Activated CD8-positive, alpha-beta T cell treated with anti-CD3 and anti-CD28 coated beads for 36 hours (primary cell): ENCODE results near the gene TAGLN2. TPM values are rescaled to one million over a fixed set of nuclear protein-coding genes. Genes with fewer than 3 reads are reported as not detected.

Experiments
- ATAC-seq: fragments of 200-7000 bp; cut with Tn5 transposase; one replicate; pipeline ENCODE4 v1.10.0; 2021; ENCODE audit warnings: mild to moderate bottlenecking, moderate library complexity
- CTCF ChIA-PET: fragments of 350-600 bp; sonication (Branson Sonifier 250); formaldehyde crosslinking; loops from one replicate; lab custom pipeline; 2021; ENCODE audit warnings: antibody characterized with exemption; lab: Charles Lee
- POLR2A ChIA-PET: fragments of 350-600 bp; sonication (Branson Sonifier 250); formaldehyde crosslinking; loops from one replicate; lab custom pipeline; 2021; ENCODE audit warnings: antibody characterized with exemption; lab: Charles Lee
- DNase-seq: peaks from one replicate; pipeline ENCODE4 v3.0.0-alpha.2; 2020
- H3K27ac Mint-ChIP-seq: one replicate; pipeline ENCODE4 v1.8.0; 2021; ENCODE audit warnings: mild to moderate bottlenecking, mixed read lengths
- H3K27me3 Mint-ChIP-seq: one replicate; pipeline ENCODE4 v1.8.0; 2021; ENCODE audit warnings: mixed read lengths
- H3K36me3 Mint-ChIP-seq: one replicate; pipeline ENCODE4 v1.8.0; 2021; ENCODE audit warnings: low read depth, mixed read lengths
- H3K4me1 Mint-ChIP-seq: one replicate; pipeline ENCODE4 v1.8.0; 2021; ENCODE audit warnings: low read depth, mixed read lengths
- H3K4me3 Mint-ChIP-seq: one replicate; pipeline ENCODE4 v1.8.0; 2021; ENCODE audit warnings: mild to moderate bottlenecking, moderate library complexity, mixed read lengths
- H3K9me3 Mint-ChIP-seq: one replicate; pipeline ENCODE4 v1.8.0; 2021; ENCODE audit warnings: mixed read lengths
- intact Hi-C: fragments of 100-400 bp; cut with micrococcal nuclease; formaldehyde crosslinking; loops from one replicate; pipeline ENCODE4 v1.10.0; 2022
- total RNA-seq, 2 experiments: library from RNA; stranded (reverse); gene quantifications; one replicate each; pipeline ENCODE4 v1.2.3, GENCODE V29; 2021
- TF ChIP-seq, protein P1 (sequence below): fragments of 200-600 bp; IDR thresholded peaks from one replicate; pipeline ENCODE4 v1.8.0; 2022; ENCODE audit warnings: antibody characterized with exemption, mild to moderate bottlenecking

The TAGLN2 gene
- total RNA-seq, 2 experiments from 2014 or later: 475 to 482 TPM

DNA sequence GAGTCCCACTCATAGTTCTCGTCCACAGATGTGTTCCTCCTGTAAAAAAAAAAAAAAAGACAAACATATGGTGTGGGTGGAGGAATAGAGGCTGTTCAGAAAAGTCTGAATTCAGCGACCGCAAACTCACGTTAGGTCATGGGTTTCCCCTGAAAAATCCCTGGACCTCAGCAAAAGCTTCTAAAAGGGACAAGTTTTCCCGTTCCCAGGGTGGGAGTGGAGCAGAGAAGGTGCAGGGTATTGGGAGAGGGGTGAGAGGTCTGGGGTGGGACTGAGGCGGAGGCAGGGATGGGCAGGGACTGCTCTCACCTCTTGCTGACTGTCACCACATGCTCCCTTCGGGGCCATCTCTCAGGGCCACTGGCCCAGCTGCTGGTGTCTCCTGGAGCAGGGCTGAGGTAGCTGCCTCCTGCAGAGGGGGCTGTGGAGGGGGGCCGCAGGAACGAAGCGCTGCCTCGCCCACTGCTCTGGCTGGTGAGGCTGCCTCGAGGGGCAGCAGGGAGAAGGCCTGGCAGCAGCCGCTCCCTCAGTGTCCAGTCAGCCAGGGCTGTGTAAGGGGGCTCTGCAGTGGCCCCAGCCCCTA, 2.6 kb upstream of the TAGLN2 start:
- POLR2A ChIA-PET: interaction anchor here (0.7 kb wide), 1 partner anchor 16 kb away, joined by 4 read pairs; no protein-coding TSS in a partner anchor
- DNase-seq (no peak), ATAC-seq (no peak)
- no peak overlapping the region for H3K4me3 Mint-ChIP-seq
- H3K27ac Mint-ChIP-seq: no peak overlapping the region
- TF ChIP-seq, protein P1, sequence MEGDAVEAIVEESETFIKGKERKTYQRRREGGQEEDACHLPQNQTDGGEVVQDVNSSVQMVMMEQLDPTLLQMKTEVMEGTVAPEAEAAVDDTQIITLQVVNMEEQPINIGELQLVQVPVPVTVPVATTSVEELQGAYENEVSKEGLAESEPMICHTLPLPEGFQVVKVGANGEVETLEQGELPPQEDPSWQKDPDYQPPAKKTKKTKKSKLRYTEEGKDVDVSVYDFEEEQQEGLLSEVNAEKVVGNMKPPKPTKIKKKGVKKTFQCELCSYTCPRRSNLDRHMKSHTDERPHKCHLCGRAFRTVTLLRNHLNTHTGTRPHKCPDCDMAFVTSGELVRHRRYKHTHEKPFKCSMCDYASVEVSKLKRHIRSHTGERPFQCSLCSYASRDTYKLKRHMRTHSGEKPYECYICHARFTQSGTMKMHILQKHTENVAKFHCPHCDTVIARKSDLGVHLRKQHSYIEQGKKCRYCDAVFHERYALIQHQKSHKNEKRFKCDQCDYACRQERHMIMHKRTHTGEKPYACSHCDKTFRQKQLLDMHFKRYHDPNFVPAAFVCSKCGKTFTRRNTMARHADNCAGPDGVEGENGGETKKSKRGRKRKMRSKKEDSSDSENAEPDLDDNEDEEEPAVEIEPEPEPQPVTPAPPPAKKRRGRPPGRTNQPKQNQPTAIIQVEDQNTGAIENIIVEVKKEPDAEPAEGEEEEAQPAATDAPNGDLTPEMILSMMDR: no peak
- intact Hi-C loops: no loop called here
- H3K27me3 Mint-ChIP-seq: no peaks in the 10 kb centered on the region
- no peaks in the 10 kb centered on the region for H3K9me3 Mint-ChIP-seq
- peaks cover 15% of the 10 kb centered on the region for H3K36me3 Mint-ChIP-seq
- peaks cover 22% of the 10 kb centered on the region for H3K4me1 Mint-ChIP-seq
- CTCF ChIA-PET: interaction anchor here (1.4 to 21.5 kb wide), 2 partner anchors 18 to 77 kb away, joined by 3 to 374 read pairs; partner anchors contain the start of gene IGSF9

DNA sequence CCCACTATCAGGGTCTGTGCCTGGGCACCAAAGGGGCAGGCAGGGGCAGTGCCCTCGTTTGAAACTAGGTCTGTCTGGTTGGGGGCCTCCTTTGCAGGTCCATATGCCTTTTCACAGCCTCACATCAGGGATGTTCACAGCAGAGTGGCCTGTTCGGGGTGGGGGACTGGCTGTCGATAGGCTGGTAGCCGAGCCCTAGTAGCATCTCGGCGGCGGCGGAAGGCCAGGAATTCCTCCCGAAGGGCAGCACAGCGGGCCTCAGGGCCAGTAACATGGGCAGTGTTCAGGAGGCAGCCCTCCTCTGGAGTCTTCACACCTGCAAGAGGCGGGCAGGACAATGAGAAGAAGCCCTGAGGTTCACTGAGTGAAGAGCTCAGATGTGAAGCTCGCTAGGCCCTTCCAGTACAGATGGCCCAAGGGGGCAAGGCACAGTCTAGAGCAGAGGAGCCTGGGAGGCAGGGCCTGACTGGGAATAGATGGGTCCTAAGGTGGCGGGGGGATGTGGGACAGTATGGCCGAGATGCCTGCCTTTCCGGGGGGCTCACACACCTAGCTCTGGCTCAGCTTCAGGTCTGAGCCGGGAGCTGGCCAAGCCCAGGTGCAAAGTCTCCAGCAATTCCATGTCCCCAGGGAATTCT, 2.0 kb upstream of the TAGLN2 start:
- H3K9me3 Mint-ChIP-seq: no peaks in the 10 kb centered on the region
- DNase-seq (no peak), ATAC-seq (no peak)
- H3K4me1 Mint-ChIP-seq: peaks cover 28% of the 10 kb centered on the region
- ChIA-PET POLR2A (interaction anchor here (0.7 kb wide), 1 partner anchor 15 kb away, joined by 4 read pairs; no protein-coding TSS in a partner anchor), CTCF (interaction anchor here (1.4 to 21.5 kb wide), 2 partner anchors 18 to 78 kb away, joined by 3 to 374 read pairs; partner anchors contain the start of gene IGSF9)
- intact Hi-C loops: no loop called here
- no peak overlapping the region for H3K4me3 Mint-ChIP-seq
- TF ChIP-seq, protein P1: no peak
- peaks cover 20% of the 10 kb centered on the region for H3K36me3 Mint-ChIP-seq
- H3K27me3 Mint-ChIP-seq: no peaks in the 10 kb centered on the region
- no peak overlapping the region for H3K27ac Mint-ChIP-seq

DNA sequence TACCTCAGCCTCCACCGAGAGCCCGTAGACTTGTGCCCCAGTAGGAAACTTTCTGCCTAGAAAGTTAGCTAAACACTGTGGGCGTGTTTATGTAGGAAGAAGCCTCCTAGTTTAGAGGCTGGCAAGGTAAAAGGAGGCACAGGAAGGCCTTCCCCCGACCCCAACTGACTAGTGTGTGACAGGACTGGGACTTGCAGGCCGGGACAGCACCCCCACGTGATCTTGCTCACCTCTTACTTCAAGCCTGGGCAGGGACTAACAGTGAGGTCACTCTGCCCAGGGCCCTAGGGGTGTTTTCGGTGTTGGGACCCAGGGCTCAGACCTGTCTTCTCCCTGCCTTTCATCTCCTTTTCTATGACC, 392 bp upstream of the TAGLN2 start:
- Mint-ChIP-seq H3K27ac (peak overlapping the region; percentile 98), H3K27me3 (no peaks in the 10 kb centered on the region), H3K4me3 (peak overlapping the region; percentile 92), H3K36me3 (peaks cover 35% of the 10 kb centered on the region), H3K4me1 (peaks cover 44% of the 10 kb centered on the region), H3K9me3 (no peaks in the 10 kb centered on the region)
- CTCF ChIA-PET: interaction anchor here (1.2 to 21.5 kb wide), 5 partner anchors 11 to 105 kb away, joined by 3 to 374 read pairs (median 4); no protein-coding TSS in a partner anchor
- DNase-seq (peak; percentile 83), ATAC-seq (peak; percentile 37)
- intact Hi-C loops: no loop called here
- POLR2A ChIA-PET: interaction anchor here (0.9 to 4.7 kb wide), 16 partner anchors 8 to 157 kb away, joined by 3 to 56 read pairs (median 4); partner anchors contain the start of genes DUSP23, PIGM and SLAMF8
- TF ChIP-seq, protein P1: no peak

DNA sequence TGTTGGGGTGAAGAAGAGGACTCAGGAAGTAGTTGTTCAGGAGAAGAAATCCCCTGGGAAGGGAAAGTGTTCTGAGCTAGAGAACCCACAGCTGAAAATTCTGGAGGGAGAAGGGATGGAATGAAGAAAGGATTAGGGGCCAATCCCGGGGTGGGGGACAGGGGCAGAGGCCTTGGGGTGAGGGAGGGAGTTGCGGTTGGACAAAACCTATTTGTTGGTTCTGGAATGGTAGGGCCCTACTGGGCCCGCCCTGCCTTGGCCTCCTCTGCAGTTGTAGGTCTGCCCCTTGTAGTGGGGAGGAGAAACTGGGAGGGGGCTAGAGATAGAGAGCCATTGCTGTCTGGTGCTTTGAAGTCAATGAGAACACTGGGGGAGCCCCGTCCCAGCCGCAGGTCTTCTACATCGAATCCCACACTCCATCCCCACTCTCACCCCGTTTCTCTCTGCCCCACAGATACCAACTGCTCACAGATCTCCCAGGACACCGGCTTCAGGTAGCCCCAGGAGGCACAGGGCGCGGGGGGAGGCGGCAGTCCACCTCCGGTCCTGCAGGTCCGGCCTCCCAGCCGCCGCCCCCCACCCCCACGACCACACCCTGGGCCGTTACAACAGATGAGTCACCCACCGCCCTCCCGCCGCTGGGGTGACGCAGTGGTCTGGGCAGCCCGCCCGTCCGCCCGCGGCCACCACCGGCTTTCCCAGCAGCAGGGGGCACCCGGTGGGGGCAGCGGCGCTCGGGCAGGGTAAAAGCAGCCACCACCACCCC, 1.1 kb downstream of the TAGLN2 start:
- Mint-ChIP-seq H3K27me3 (no peaks in the 10 kb centered on the region), H3K9me3 (no peaks in the 10 kb centered on the region), H3K27ac (peak overlapping the region; percentile 98), H3K4me3 (peak overlapping the region; percentile 92), H3K4me1 (peaks cover 59% of the 10 kb centered on the region), H3K36me3 (peaks cover 50% of the 10 kb centered on the region)
- ATAC-seq (peak; percentile 43), DNase-seq (peak; percentile 84)
- CTCF ChIA-PET: interaction anchor here (0.9 to 21.5 kb wide), 10 partner anchors 8 to 269 kb away, joined by 3 to 374 read pairs (median 4); no protein-coding TSS in a partner anchor
- POLR2A ChIA-PET: interaction anchor here (0.6 to 4.7 kb wide), 20 partner anchors 8 to 926 kb away, joined by 3 to 56 read pairs (median 4); partner anchors contain the start of genes DUSP23, IFI16, IGSF8 and PIGM
- TF ChIP-seq, protein P1: no peak
- intact Hi-C loops: no loop called here
